PC-3 (cell line): ENCODE measurements around the gene ZNF562. TPM values are rescaled to one million over a fixed set of nuclear protein-coding genes. Genes with fewer than 3 reads are reported as not detected.

Experiments used
- ATAC-seq: fragments of 200-7000 bp; cut with Tn5 transposase; 2 replicates; pipeline ENCODE4 v1.9.1; 2020; ENCODE audit warnings: mild to moderate bottlenecking, moderate library complexity
- BruUV-seq: library from RNA; stranded (reverse); fragments of 400-500 nt; replicated peaks from 2 replicates; lab custom pipeline; 2021; lab: Mats Ljungman, UMichigan
- CTCF ChIA-PET: fragments of 300-600 bp; sonication (Branson Sonifier 250); formaldehyde crosslinking; loops from one replicate; lab custom pipeline; 2022; ENCODE audit warnings: antibody characterized with exemption; lab: Charles Lee
- POLR2A ChIA-PET: fragments of 300-600 bp; sonication (Branson Sonifier 250); formaldehyde crosslinking; loops from one replicate; lab custom pipeline; 2022; ENCODE audit warnings: antibody characterized with exemption; ENCODE audit not compliant: unreplicated experiment; lab: Charles Lee
- DNase-seq: peaks from one replicate; pipeline ENCODE4 v3.0.0-alpha.2; 2015
- H2AFZ ChIP-seq: fragments of 300-600 bp; sonication (generic); 2 replicates; pipeline ENCODE4 v1.6.0; 2016; ENCODE audit warnings: antibody characterized with exemption, low read length
- H3F3A ChIP-seq: fragments of 300-600 bp; sonication (generic); one replicate; pipeline ENCODE4 v1.6.0; 2017; ENCODE audit warnings: antibody characterized with exemption, low read length, control low read depth, mild to moderate bottlenecking; ENCODE audit not compliant: unreplicated experiment
- H3K27ac ChIP-seq: fragments of 300-600 bp; sonication (generic); 2 replicates; pipeline ENCODE4 v1.5.1; 2016; ENCODE audit warnings: mild to moderate bottlenecking, low read length
- H3K27me3 ChIP-seq: fragments of 300-600 bp; sonication (generic); 2 replicates; pipeline ENCODE4 v1.6.1; 2016; ENCODE audit warnings: low read length, mixed read lengths
- H3K36me3 ChIP-seq: fragments of 300-600 bp; sonication (generic); 2 replicates; pipeline ENCODE4 v1.6.1; 2016; ENCODE audit warnings: low read depth, mixed run types, low read length, mixed read lengths
- H3K4me1 ChIP-seq: fragments of 300-600 bp; sonication (generic); 2 replicates; pipeline ENCODE4 v1.5.1; 2016; ENCODE audit warnings: low read length; ENCODE audit not compliant: insufficient read depth
- H3K4me2 ChIP-seq: fragments of 300-600 bp; sonication (generic); 2 replicates; pipeline ENCODE4 v1.6.0; 2016; ENCODE audit warnings: low read length
- H3K4me3 ChIP-seq: fragments of 300-600 bp; sonication (generic); 2 replicates; pipeline ENCODE4 v1.5.1; 2016; ENCODE audit warnings: mild to moderate bottlenecking, low read length, mixed read lengths
- H3K79me2 ChIP-seq: fragments of 300-600 bp; sonication (generic); 2 replicates; pipeline ENCODE4 v1.6.1; 2017; ENCODE audit warnings: low read length, mixed read lengths
- H3K9ac ChIP-seq: fragments of 300-600 bp; sonication (generic); 2 replicates; pipeline ENCODE4 v1.6.0; 2016; ENCODE audit warnings: mild to moderate bottlenecking, low read length
- H3K9me2 ChIP-seq: fragments of 300-600 bp; sonication (generic); replicated peaks from 2 replicates; pipeline ENCODE4 v1.6.1; 2016; ENCODE audit warnings: mixed run types, low read length, mixed read lengths
- H3K9me3 ChIP-seq: fragments of 300-600 bp; sonication (generic); 2 replicates; pipeline ENCODE4 v1.6.1; 2016; ENCODE audit warnings: low read length, mixed read lengths
- H4K20me1 ChIP-seq: fragments of 300-600 bp; sonication (generic); 2 replicates; pipeline ENCODE4 v1.6.1; 2016; ENCODE audit warnings: low read length, mixed read lengths
- CTCF ChIP-seq: fragments of 300-600 bp; sonication (generic); conservative IDR thresholded peaks from 2 replicates; pipeline ENCODE4 v1.5.1; 2017; ENCODE audit warnings: antibody characterized with exemption, low read depth, mild to moderate bottlenecking, low read length
- EZH2 ChIP-seq: fragments of 300-600 bp; sonication (generic); IDR thresholded peaks from one replicate; pipeline ENCODE4 v1.6.1; 2017; ENCODE audit warnings: antibody characterized with exemption, mild to moderate bottlenecking, low read length; ENCODE audit not compliant: unreplicated experiment
- EZH2phosphoT487 ChIP-seq: fragments of 300-600 bp; sonication (generic); IDR thresholded peaks from 2 replicates; pipeline ENCODE4 v1.6.1; 2018; ENCODE audit warnings: mild to moderate bottlenecking, antibody characterized with exemption, low read length, borderline replicate concordance
- intact Hi-C: fragments of 100-400 bp; cut with micrococcal nuclease; formaldehyde crosslinking; loops from 2 replicates; pipeline ENCODE4 v1.9.0; 2023
- total RNA-seq: library from RNA; depleted of rRNA; stranded (reverse); fragments of >200 nt; gene quantifications from 2 replicates; pipeline ENCODE4 v1.2.3, GENCODE V29; 2014

Gene ZNF562
- total RNA-seq, 1 experiment from 2014 or later = 26.0 TPM

- DNase-seq (no peak), ATAC-seq (no peak)
- intact Hi-C loops = no loop called here
- Histone ChIP-seq H2AFZ (no peak overlapping the region), H3K79me2 (no peaks in the 10 kb centered on the region), H3K4me1 (peaks cover 9% of the 10 kb centered on the region), H3K9me2 (no peaks in the 10 kb centered on the region), H4K20me1 (no peaks in the 10 kb centered on the region), H3K4me2 (no peak overlapping the region), H3K36me3 (peaks cover 16% of the 10 kb centered on the region; the same call in 1 of the 2 replicates), H3K9ac (no peak overlapping the region), H3K9me3 (peaks cover 5% of the 10 kb centered on the region; the same call in 1 of the 2 replicates), H3K4me3 (no peak overlapping the region), H3K27ac (no peak overlapping the region), H3K27me3 (no peaks in the 10 kb centered on the region), H3F3A (no peaks in the 10 kb centered on the region)
- TF ChIP-seq CTCF (no peak), EZH2phosphoT487 (no peak), EZH2 (no peak)
- no TSS peak for BruUV-seq
- POLR2A ChIA-PET = no interaction called here
- CTCF ChIA-PET = interaction anchor here (0.7 kb wide), 1 partner anchor 624 kb away, joined by 4 read pairs; no protein-coding TSS in a partner anchor
These were observed 30.4 kb downstream of the ZNF562 start for GRCh38 chr19:9644472-9644871.

- Histone ChIP-seq H3K9me3 (peaks cover 5% of the 10 kb centered on the region; the same call in 1 of the 2 replicates), H3K4me1 (peaks cover 9% of the 10 kb centered on the region), H3K79me2 (no peaks in the 10 kb centered on the region), H3K9ac (no peak overlapping the region), H2AFZ (no peak overlapping the region), H3K4me2 (no peak overlapping the region), H4K20me1 (no peaks in the 10 kb centered on the region), H3F3A (no peaks in the 10 kb centered on the region), H3K36me3 (peaks cover 8% of the 10 kb centered on the region; the same call in 1 of the 2 replicates), H3K4me3 (no peak overlapping the region), H3K9me2 (no peaks in the 10 kb centered on the region), H3K27ac (no peak overlapping the region), H3K27me3 (no peaks in the 10 kb centered on the region)
- intact Hi-C loops = no loop called here
- no peak for DNase-seq
- no peak for ATAC-seq
- no TSS peak for BruUV-seq
- ChIA-PET POLR2A (no interaction called here), CTCF (no interaction called here)
- TF ChIP-seq EZH2 (no peak), CTCF (no peak), EZH2phosphoT487 (no peak)
These were observed 33.1 kb downstream of the ZNF562 start for GRCh38 chr19:9641810-9642209.

- Histone ChIP-seq H3K9ac (no peak overlapping the region), H3K4me3 (no peak overlapping the region; the same call in 1 of the 2 replicates), H3K27me3 (no peaks in the 10 kb centered on the region), H3K79me2 (no peaks in the 10 kb centered on the region), H2AFZ (no peak overlapping the region), H4K20me1 (no peaks in the 10 kb centered on the region), H3K27ac (no peak overlapping the region), H3K4me2 (no peak overlapping the region), H3K36me3 (peaks cover 8% of the 10 kb centered on the region; the same call in 1 of the 2 replicates), H3K9me3 (peaks cover 5% of the 10 kb centered on the region; the same call in 1 of the 2 replicates), H3K4me1 (peaks cover 9% of the 10 kb centered on the region), H3K9me2 (no peaks in the 10 kb centered on the region), H3F3A (no peaks in the 10 kb centered on the region)
- BruUV-seq = no TSS peak
- TF ChIP-seq EZH2 (no peak), CTCF (no peak), EZH2phosphoT487 (no peak)
- DNase-seq = peak; percentile 64
- CTCF ChIA-PET = no interaction called here
- ATAC-seq = no peak
- POLR2A ChIA-PET = no interaction called here
- intact Hi-C loops = no loop called here
These were observed 33.9 kb downstream of the ZNF562 start for GRCh38 chr19:9640956-9641355.
